ENCODE measurements around the gene WDR35.
"Not testable (repeated sequence)": the region's sequence is repeated elsewhere in the genome, so short reads cannot be mapped to it uniquely, and the experiment has no call there.

Gene WDR35

GRCh38 chr2:19883971-19884720 is 105.8 kb downstream of the WDR35 start:
- H3K36me3 ChIP-seq (ENCODE audit: control insufficient read depth, insufficient read depth, low read length): no peaks in the 10 kb centered on the region
- no peak overlapping the region for H3K27ac ChIP-seq (ENCODE audit: insufficient read depth, low read depth, low read length, poor library complexity, severe bottlenecking)
- H3K27me3 ChIP-seq (ENCODE audit: control insufficient read depth, insufficient read depth, low read length, poor library complexity, severe bottlenecking): no peaks in the 10 kb centered on the region
- H3K9me3 ChIP-seq (ENCODE audit: control insufficient read depth, low read length): no peaks in the 10 kb centered on the region
- peaks cover 3% of the 10 kb centered on the region for H3K4me1 ChIP-seq (ENCODE audit: control insufficient read depth, insufficient read depth, low read length)
- no peak overlapping the region for H3K4me3 ChIP-seq (ENCODE audit: insufficient read depth, low read depth, low read length)
- WGBS, 2 experiments: 92 to 96% methylated on average over 8 of the region's 8 CpGs

GRCh38 chr2:19883486-19883885 is 106.4 kb downstream of the WDR35 start:
- 60% methylated on average over 2 of the region's 2 CpGs for WGBS, 2 experiments

DNA sequence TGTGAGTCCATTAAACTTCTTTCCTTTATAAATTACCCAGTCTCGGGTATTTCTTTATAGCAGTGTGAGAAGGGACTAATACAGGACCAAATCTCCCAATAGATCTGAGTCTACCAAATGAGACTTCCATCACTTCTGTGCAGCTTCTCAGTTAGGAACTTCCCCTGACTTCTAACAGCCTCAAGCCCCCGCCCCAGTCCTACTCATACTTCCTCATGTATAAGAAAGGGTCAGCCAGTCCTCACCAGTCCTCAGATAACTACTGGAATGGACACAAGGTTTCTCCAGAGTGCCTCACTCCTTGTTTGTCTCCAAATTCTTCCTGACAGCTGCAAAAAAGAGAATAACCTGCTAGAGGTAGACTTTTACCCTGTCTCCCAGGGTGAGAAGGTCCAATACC is 107.6 kb downstream of the WDR35 start:
- WGBS, 2 experiments: 87 to 89% methylated on average over 2 of the region's 2 CpGs
- H3K4me1 ChIP-seq (ENCODE audit: control insufficient read depth, insufficient read depth, low read length): peaks cover 3% of the 10 kb centered on the region
- no peak overlapping the region for H3K4me3 ChIP-seq (ENCODE audit: insufficient read depth, low read depth, low read length)
- no peaks in the 10 kb centered on the region for H3K9me3 ChIP-seq (ENCODE audit: control insufficient read depth, low read length)
- H3K36me3 ChIP-seq (ENCODE audit: control insufficient read depth, insufficient read depth, low read length): no peaks in the 10 kb centered on the region
- H3K27ac ChIP-seq (ENCODE audit: insufficient read depth, low read depth, low read length, poor library complexity, severe bottlenecking): no peak overlapping the region
- no peaks in the 10 kb centered on the region for H3K27me3 ChIP-seq (ENCODE audit: control insufficient read depth, insufficient read depth, low read length, poor library complexity, severe bottlenecking)

More at GRCh38 chr2:19883486-19883885, 106.4 kb downstream of the WDR35 start:
- H3K9me3 ChIP-seq (ENCODE audit: control insufficient read depth, low read length): no peaks in the 10 kb centered on the region
- H3K27ac ChIP-seq (ENCODE audit: insufficient read depth, low read depth, low read length, poor library complexity, severe bottlenecking): no peak overlapping the region
- peaks cover 3% of the 10 kb centered on the region for H3K4me1 ChIP-seq (ENCODE audit: control insufficient read depth, insufficient read depth, low read length)
- no peak overlapping the region for H3K4me3 ChIP-seq (ENCODE audit: insufficient read depth, low read depth, low read length)
- no peaks in the 10 kb centered on the region for H3K27me3 ChIP-seq (ENCODE audit: control insufficient read depth, insufficient read depth, low read length, poor library complexity, severe bottlenecking)
- H3K36me3 ChIP-seq (ENCODE audit: control insufficient read depth, insufficient read depth, low read length): no peaks in the 10 kb centered on the region

DNA sequence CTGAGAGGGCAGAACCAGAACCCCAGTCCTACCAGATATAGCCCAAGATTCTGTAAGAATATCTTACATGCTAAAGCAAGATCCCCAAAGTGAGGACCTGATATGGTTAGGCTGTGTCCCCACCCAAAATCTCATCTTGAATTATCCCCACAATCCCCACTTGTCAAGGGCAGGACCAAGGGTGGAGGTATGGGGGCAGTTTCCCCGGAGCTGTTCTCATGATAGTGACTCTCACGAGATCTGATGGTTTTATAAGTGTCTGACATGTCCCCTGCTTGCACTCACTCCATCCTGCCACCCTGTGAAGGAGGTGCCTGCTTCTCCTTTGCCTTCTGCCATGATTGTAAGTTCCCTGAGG is 108.0 kb downstream of the WDR35 start:
- H3K4me1 ChIP-seq (ENCODE audit: control insufficient read depth, insufficient read depth, low read length): peaks cover 3% of the 10 kb centered on the region
- no peaks in the 10 kb centered on the region for H3K9me3 ChIP-seq (ENCODE audit: control insufficient read depth, low read length)
- no peak overlapping the region for H3K4me3 ChIP-seq (ENCODE audit: insufficient read depth, low read depth, low read length)
- H3K27me3 ChIP-seq (ENCODE audit: control insufficient read depth, insufficient read depth, low read length, poor library complexity, severe bottlenecking): no peaks in the 10 kb centered on the region
- H3K27ac ChIP-seq (ENCODE audit: insufficient read depth, low read depth, low read length, poor library complexity, severe bottlenecking): no peak overlapping the region
- WGBS, 2 experiments: 74 to 76% methylated on average over 2 of the region's 2 CpGs
- H3K36me3 ChIP-seq (ENCODE audit: control insufficient read depth, insufficient read depth, low read length): no peaks in the 10 kb centered on the region

DNA sequence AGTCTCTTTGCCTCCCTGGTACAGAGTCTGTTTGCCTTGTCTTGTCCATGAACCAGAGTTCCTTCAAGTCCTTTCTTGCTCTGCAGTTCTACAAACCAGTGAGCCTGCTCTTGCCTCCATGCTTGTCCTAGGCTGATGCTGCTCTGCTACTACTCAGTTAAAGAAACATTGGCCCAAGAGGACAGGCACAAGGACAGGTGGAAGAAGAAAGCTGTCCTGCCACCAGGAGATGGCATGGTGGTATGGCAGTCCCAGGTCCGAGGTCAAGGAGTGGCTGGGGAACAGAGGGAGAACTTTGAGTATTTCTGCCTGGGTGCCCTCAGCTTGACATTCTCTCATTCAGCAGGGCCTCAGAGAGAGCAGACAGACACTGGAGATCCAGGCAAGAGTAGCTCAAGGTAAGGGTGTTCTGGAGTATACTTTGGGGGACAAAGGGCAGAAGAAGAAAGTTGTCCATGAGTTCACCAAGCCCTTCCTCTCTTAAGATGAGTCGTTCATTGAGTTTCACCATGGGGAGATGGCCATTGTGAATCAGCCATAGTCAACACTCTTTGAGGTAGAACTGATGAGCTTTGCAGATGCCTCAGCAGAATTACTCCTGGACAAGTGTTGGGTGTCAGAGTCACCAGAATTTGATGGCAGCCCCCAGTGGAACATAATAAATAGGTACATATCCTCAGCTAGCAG is 108.5 kb downstream of the WDR35 start:
- Histone ChIP-seq H3K27ac (ENCODE audit: insufficient read depth, low read depth, low read length, poor library complexity, severe bottlenecking) (no peak overlapping the region), H3K27me3 (ENCODE audit: control insufficient read depth, insufficient read depth, low read length, poor library complexity, severe bottlenecking) (no peaks in the 10 kb centered on the region), H3K36me3 (ENCODE audit: control insufficient read depth, insufficient read depth, low read length) (no peaks in the 10 kb centered on the region), H3K4me3 (ENCODE audit: insufficient read depth, low read depth, low read length) (no peak overlapping the region), H3K4me1 (ENCODE audit: control insufficient read depth, insufficient read depth, low read length) (peaks cover 3% of the 10 kb centered on the region), H3K9me3 (ENCODE audit: control insufficient read depth, low read length) (no peaks in the 10 kb centered on the region)
- 86 to 91% methylated on average over 2 of the region's 2 CpGs for WGBS, 2 experiments

- H3K36me3 ChIP-seq (ENCODE audit: control insufficient read depth, insufficient read depth, low read length); H3K27ac ChIP-seq (ENCODE audit: insufficient read depth, low read depth, low read length, poor library complexity, severe bottlenecking); H3K27me3 ChIP-seq (ENCODE audit: control insufficient read depth, insufficient read depth, low read length, poor library complexity, severe bottlenecking); H3K4me3 ChIP-seq (ENCODE audit: insufficient read depth, low read depth, low read length); H3K9me3 ChIP-seq (ENCODE audit: control insufficient read depth, low read length); H3K4me1 ChIP-seq (ENCODE audit: control insufficient read depth, insufficient read depth, low read length): not testable (repeated sequence)
These were observed 109.7 kb downstream of the WDR35 start for GRCh38 chr2:19880191-19880590.

GRCh38 chr2:19879120-19879519 is 110.8 kb downstream of the WDR35 start:
- Histone ChIP-seq H3K4me3 (ENCODE audit: insufficient read depth, low read depth, low read length) (no peak overlapping the region), H3K27ac (ENCODE audit: insufficient read depth, low read depth, low read length, poor library complexity, severe bottlenecking) (no peak overlapping the region), H3K27me3 (ENCODE audit: control insufficient read depth, insufficient read depth, low read length, poor library complexity, severe bottlenecking) (no peaks in the 10 kb centered on the region), H3K36me3 (ENCODE audit: control insufficient read depth, insufficient read depth, low read length) (no peaks in the 10 kb centered on the region), H3K9me3 (ENCODE audit: control insufficient read depth, low read length) (no peaks in the 10 kb centered on the region), H3K4me1 (ENCODE audit: control insufficient read depth, insufficient read depth, low read length) (peaks cover 3% of the 10 kb centered on the region)
- WGBS, 2 experiments: 93 to 95% methylated on average over 3 of the region's 3 CpGs

DNA sequence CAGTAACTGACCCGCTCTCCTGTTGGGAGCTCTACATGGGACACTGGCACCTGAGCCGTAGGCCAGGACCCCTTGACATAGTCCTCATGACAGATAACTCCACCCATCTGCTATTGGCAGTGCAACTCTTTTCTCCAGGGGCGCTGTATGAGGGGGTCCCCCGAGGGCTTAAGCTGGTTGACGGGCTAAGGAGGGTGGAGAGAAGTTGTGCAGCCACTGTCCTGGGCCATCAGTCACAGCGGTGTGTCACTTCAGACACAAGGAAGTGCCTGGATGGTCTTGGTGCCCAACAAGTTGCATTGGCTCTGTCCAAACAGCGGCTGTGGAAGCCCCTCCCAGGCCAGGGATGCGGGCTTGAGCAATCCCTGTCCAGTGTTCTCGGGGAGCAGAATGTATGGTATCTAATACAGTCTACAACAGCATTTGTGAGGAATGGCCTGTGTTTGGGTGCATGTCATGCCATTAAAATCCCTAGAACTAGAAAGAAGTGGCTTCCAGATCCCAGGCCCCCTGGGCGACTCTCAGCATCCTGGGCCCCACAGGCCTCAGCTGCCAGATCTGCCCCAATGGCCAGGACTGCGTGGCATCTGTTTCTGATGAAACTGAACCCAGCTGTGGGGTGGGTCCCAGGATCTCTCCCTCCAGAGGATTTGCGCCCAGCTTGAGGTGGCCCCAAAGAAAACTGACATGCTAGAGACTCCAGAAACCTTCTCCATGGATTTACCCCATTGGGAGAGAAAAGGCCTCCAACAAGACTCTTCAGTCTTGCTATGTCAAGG is 111.4 kb downstream of the WDR35 start:
- WGBS, 2 experiments: 92 to 93% methylated on average over 12 of the region's 12 CpGs
- Histone ChIP-seq H3K27ac (ENCODE audit: insufficient read depth, low read depth, low read length, poor library complexity, severe bottlenecking) (no peak overlapping the region), H3K9me3 (ENCODE audit: control insufficient read depth, low read length) (no peaks in the 10 kb centered on the region), H3K4me1 (ENCODE audit: control insufficient read depth, insufficient read depth, low read length) (peaks cover 3% of the 10 kb centered on the region), H3K27me3 (ENCODE audit: control insufficient read depth, insufficient read depth, low read length, poor library complexity, severe bottlenecking) (no peaks in the 10 kb centered on the region), H3K36me3 (ENCODE audit: control insufficient read depth, insufficient read depth, low read length) (no peaks in the 10 kb centered on the region), H3K4me3 (ENCODE audit: insufficient read depth, low read depth, low read length) (no peak overlapping the region)

GRCh38 chr2:19876751-19877150 is 113.2 kb downstream of the WDR35 start:
- Histone ChIP-seq H3K27me3 (ENCODE audit: control insufficient read depth, insufficient read depth, low read length, poor library complexity, severe bottlenecking) (no peaks in the 10 kb centered on the region), H3K4me1 (ENCODE audit: control insufficient read depth, insufficient read depth, low read length) (no peaks in the 10 kb centered on the region), H3K27ac (ENCODE audit: insufficient read depth, low read depth, low read length, poor library complexity, severe bottlenecking) (no peak overlapping the region), H3K36me3 (ENCODE audit: control insufficient read depth, insufficient read depth, low read length) (no peaks in the 10 kb centered on the region), H3K9me3 (ENCODE audit: control insufficient read depth, low read length) (no peaks in the 10 kb centered on the region), H3K4me3 (ENCODE audit: insufficient read depth, low read depth, low read length) (no peak overlapping the region)
- WGBS, 2 experiments: 86 to 88% methylated on average over 4 of the region's 4 CpGs

- WGBS, 2 experiments: 95 to 100% methylated on average over 1 of the region's 1 CpG
- H3K27me3 ChIP-seq (ENCODE audit: control insufficient read depth, insufficient read depth, low read length, poor library complexity, severe bottlenecking): no peaks in the 10 kb centered on the region
These were observed 114.6 kb downstream of the WDR35 start for GRCh38 chr2:19875280-19875679.

More at GRCh38 chr2:19875280-19875679, 114.6 kb downstream of the WDR35 start:
- no peak overlapping the region for H3K27ac ChIP-seq (ENCODE audit: insufficient read depth, low read depth, low read length, poor library complexity, severe bottlenecking)
- H3K4me1 ChIP-seq (ENCODE audit: control insufficient read depth, insufficient read depth, low read length): no peaks in the 10 kb centered on the region
- H3K9me3 ChIP-seq (ENCODE audit: control insufficient read depth, low read length): no peaks in the 10 kb centered on the region
- no peaks in the 10 kb centered on the region for H3K36me3 ChIP-seq (ENCODE audit: control insufficient read depth, insufficient read depth, low read length)
- no peak overlapping the region for H3K4me3 ChIP-seq (ENCODE audit: insufficient read depth, low read depth, low read length)

All from ectodermal cell (in vitro differentiated cells).